Dedifferentiated amniotic fluid mesenchymal stem cell (primary cell): ENCODE results near the gene TMEM120A.
A peak's percentile ranks its signal among the peaks of the same experiment; 100 is the strongest.

Experiments
- DNase-seq: peaks from one replicate; pipeline ENCODE4 v3.0.0-alpha.2; 2016; ENCODE audit errors: extremely low spot score

Gene TMEM120A

DNA sequence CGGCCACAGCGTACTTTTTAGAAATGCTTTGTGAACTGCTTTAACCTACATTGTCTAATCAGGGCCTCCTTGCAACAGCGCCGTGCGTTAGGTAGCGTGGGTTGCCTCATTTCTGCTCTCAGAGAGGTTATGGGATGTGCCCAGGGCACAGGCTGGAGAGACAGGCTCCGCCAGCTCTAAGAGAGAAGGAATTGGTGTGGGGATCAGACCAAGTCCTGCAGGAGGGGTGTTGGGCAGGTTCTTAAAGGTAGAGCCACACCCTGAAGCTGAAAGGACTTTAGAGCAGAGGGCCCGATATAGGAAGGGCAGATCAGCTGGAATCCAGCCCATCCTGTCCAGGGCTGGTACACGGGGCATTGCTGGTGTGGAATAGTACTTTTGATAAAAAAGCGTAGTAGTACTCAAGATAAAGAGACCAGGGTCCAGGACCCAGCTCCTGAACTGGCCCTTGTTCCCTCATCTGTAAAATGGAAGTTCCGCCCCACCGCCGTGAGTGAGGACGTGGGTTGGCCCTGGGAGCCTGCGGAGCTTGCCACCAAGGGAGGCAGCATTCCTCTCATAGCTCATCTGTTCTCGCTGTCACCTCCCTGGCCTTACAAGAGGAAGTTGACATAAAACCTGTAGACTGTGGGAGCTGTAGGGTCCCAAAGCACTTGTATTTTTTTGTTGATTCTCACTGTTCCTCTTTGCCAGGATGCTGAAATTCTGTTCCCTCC, 37.2 kb downstream of the TMEM120A start:
- DNase-seq: no peak

- no peak for DNase-seq
Observed at GRCh38 chr7:75955331-75955955, 39.0 kb downstream of the TMEM120A start.

GRCh38 chr7:75953931-75954330, 40.5 kb downstream of the TMEM120A start:
- DNase-seq: no peak

- no peak for DNase-seq
Observed at GRCh38 chr7:75953431-75953830, 41.0 kb downstream of the TMEM120A start.

GRCh38 chr7:75951506-75951905, 42.9 kb downstream of the TMEM120A start:
- DNase-seq: no peak

DNA sequence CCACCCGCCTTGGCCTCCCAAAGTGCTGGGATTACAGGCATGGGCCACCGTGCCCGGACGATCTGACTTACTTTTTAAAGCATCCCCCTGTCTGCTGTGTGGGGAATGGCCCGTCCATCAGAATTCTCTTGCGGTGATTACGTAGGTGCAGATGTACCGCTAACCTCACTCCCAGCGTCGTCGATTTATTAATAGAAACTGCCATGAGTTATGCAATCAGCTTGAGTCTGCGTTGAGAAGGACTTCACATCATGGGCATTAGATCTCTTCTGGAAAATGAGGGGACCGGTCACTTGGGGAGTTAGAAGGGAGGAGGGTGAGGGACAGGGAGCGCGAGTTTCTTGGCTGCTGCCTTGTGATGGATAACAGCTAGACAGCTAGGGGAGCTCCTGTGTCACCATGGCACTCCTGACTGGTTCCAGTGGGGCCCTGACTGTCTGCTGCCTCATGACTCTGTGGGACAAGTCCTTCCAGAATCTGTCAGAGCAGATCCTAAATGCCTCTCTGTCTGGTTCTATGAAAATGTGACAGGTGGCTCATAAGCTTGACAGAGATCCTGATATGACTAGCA, 44.2 kb downstream of the TMEM120A start:
- no peak for DNase-seq

DNA sequence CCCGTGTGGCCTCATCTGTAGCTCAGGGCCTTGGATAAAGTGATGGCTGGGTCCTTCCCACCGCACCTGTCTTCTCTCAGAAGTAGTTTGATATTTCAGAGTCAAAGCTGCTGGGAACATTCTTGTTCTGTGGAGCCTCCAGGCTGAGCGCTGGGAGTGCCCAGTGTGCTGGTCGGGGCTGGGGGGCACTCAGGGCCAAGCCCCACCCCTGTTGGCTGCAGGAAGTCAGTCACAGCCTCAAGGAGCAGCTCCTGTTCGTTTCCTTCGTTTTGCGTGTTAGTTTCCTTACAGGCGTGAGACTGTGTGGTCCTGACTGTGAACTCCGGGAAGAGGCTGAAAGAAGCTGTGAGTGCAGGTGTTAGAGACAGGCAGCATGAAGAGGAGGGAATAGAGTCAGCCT, 46.2 kb downstream of the TMEM120A start:
- no peak for DNase-seq

- DNase-seq: no peak
Observed at GRCh38 chr7:75946207-75946855, 48.1 kb downstream of the TMEM120A start.

DNA sequence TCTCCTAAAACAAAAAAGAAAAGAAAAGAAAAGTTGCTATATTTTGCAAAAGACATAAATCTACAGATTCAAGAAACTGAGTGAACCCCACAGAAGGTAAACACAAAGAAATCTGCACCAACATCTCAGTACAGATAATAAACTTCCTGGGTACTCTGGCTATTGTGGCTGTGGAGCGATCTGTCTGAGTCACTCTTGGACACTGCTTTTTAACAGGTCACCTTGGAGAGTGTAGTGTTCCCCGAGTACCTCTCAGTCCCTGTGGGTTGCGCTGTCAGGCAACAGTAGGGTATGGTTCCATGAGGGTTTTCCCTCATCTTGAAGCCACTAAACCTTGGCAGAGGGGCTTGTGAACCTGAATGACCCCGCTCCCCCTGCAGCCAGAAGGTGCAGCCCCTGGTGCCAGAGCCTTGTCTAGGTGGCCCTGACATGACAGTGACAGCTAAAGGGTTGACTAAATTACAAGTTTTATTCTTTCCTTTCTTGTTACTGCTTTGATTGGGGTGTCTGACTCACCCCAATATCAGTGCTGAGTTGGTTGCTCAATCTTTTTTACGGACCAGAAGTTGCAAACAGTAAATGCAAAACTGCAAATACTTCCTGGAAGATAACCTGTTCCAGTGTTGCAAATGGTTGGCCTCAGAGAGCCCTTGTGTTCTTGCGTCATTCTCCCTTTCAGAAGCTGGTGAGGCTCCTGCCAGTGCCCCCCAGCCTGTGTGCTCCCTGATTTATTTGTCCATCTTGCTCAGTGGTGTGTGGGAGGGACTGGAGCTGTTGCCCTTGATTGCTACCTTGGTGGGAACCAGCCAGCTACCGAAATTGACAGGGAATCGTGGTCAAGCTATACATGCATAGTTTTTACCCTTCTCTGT, 48.9 kb downstream of the TMEM120A start:
- DNase-seq: no peak

DNA sequence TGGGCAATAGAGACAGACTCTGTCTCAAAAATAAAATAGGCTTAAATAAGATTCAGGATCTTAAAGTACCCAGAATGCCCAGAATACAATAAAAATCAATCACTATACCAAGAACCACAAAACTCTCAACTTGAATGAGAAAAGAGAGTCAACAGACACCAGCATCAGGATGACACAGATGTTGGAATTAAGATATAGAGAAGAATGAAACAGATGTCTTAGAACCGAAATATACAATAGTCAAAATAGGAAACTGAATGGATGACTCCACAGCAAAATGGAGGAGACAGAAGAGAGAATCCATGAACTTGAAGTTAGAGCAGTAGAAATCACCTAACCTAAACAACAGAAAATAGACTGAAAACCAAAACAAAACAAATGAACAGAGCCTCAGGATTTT, 49.9 kb downstream of the TMEM120A start:
- DNase-seq: no peak

- no peak for DNase-seq
Observed at GRCh38 chr7:75943864-75944263, 50.5 kb downstream of the TMEM120A start.

DNA sequence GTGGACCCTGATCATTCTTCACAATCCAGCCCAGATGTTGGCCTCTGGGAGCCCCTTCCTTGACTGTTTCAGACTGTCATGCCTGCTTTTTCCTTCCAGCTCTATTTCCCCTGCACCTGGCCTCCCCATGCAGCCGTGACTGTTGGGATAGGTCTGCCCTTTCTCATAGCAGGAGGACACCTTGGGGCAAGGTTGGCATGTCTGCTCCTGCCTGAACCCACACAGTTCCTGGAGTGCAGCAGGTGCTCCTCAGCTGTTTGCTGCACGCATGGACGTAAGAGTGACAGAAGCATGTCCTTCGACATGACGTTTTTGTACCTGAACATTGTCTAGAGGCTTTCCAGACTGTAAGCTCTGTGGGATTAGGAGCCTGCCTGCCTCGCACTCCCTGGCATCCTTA, 55.5 kb downstream of the TMEM120A start:
- no peak for DNase-seq

GRCh38 chr7:75937958-75938786, 56.2 kb downstream of the TMEM120A start:
- peak; percentile 93 for DNase-seq
